ENCODE results near the gene SEMA6B. TPM values are rescaled to one million over a fixed set of nuclear protein-coding genes. Genes with fewer than 3 reads are reported as not detected.
A peak's percentile ranks its signal among the peaks of the same experiment; 100 is the strongest.

The SEMA6B gene
- total and polyA plus RNA-seq, 2 of the 4 experiments (the other 2 are of a cell fraction): 0.18 to 0.72 TPM

GRCh38 chr19:4557971-4558941, 1.2 kb downstream of the SEMA6B start:
- peak overlapping the region; percentile 50; the same call in 1 of the 2 replicates for H2AK5ac ChIP-seq (ENCODE audit: low read depth, low read length)
- H4K20me1 ChIP-seq (ENCODE audit: insufficient read depth, low read length): no peaks in the 10 kb centered on the region
- no peak overlapping the region for H3K18ac ChIP-seq (ENCODE audit: low read depth, low read length)
- H3K9me1 ChIP-seq (ENCODE audit: insufficient read depth, low read length): no peaks in the 10 kb centered on the region
- no peak overlapping the region for H4K5ac ChIP-seq (ENCODE audit: low read depth, low read length)
- no peak overlapping the region for H2BK15ac ChIP-seq (ENCODE audit: low read depth, low read length)
- no peaks in the 10 kb centered on the region for H3K36me3 ChIP-seq (ENCODE audit: control insufficient read depth, insufficient read depth, low read length)
- no peak for DNase-seq
- no peak overlapping the region for H3K27ac ChIP-seq (ENCODE audit: insufficient read depth, low read length)
- no peak overlapping the region for H4K91ac ChIP-seq (ENCODE audit: insufficient read depth, low read depth, low read length)
- H2BK20ac ChIP-seq (ENCODE audit: low read depth, low read length): no peak overlapping the region
- TF ChIP-seq SMC3 (IDR thresholded peaks at IDR 0.05; ENCODE audit: low read depth, low read length) (peak; percentile 75), RFX5 (IDR thresholded peaks at IDR 0.05; ENCODE audit: low read depth, low read length) (no peak), CTCF (conservative IDR thresholded peaks at IDR 0.05; ENCODE audit: low read depth, low read length) (peak; percentile 83), RAD21 (IDR thresholded peaks at IDR 0.05; ENCODE audit: low read length) (peak; percentile 70), USF2 (IDR thresholded peaks at IDR 0.05; ENCODE audit: low read depth, low read length) (no peak), RCOR1 (IDR thresholded peaks at IDR 0.05; ENCODE audit: insufficient replicate concordance, low read length) (no peak)
- no peak overlapping the region for H3K14ac ChIP-seq (replicated peaks; ENCODE audit: low read depth, low read length)
- H3K4me2 ChIP-seq (ENCODE audit: low read depth, low read length): no peak overlapping the region; the same call in 1 of the 2 replicates
- 29% methylated on average over 6 of the region's 44 CpGs; no CpG with 5 or more reads in 1 of the 2 experiments for WGBS, 2 experiments (ENCODE audit: extremely low coverage in 2 of 2, insufficient read length in 1 of 2)
- no peak overlapping the region for H3K23ac ChIP-seq (ENCODE audit: low read depth, low read length)
- no peaks in the 10 kb centered on the region for H3K4me1 ChIP-seq (ENCODE audit: control insufficient read depth, insufficient read depth, low read length)
- H3K56ac ChIP-seq (ENCODE audit: extremely low read depth, insufficient read depth, low read length): no peak overlapping the region
- POLR2A ChIA-PET (ENCODE audit: unreplicated experiment): no interaction called here
- in situ Hi-C loops (cut with MboI; ENCODE audit: low sequenced_read_pairs): no loop called here
- peak overlapping the region; percentile 87 for H2AFZ ChIP-seq (replicated peaks; ENCODE audit: low read length, poor library complexity)
- no TSS peak for BruUV-seq (replicated peaks)
- peak overlapping the region; percentile 85 for H2AK9ac ChIP-seq (replicated peaks; ENCODE audit: low read depth, low read length, poor library complexity)
- H3K9me3 ChIP-seq (ENCODE audit: control insufficient read depth, insufficient read depth, low read length): no peaks in the 10 kb centered on the region
- intact Hi-C loops (cut with micrococcal nuclease): loop anchor here (2.0 kb wide), 1 partner anchor 79 kb away; no protein-coding TSS in a partner anchor
- no peak overlapping the region for H3K4me3 ChIP-seq (ENCODE audit: insufficient read depth, low read depth, low read length)
- no peaks in the 10 kb centered on the region for H3K79me1 ChIP-seq (ENCODE audit: low read depth in 1 of 2, low read length in 2 of 2)
- ATAC-seq (ENCODE audit: low read depth): peak; percentile 87
- H3K27me3 ChIP-seq (ENCODE audit: control insufficient read depth, insufficient read depth, low read length): no peaks in the 10 kb centered on the region
- dilution Hi-C loops (cut with HindIII; ENCODE audit: low sequenced_read_pairs, unreplicated experiment): no loop called here
- no peak overlapping the region for H2BK5ac ChIP-seq (ENCODE audit: low read depth, low read length, poor library complexity, severe bottlenecking)
- CTCF ChIA-PET: interaction anchor here (0.6 to 1.0 kb wide), 7 partner anchors 10 to 1061 kb away, joined by 3 to 6 read pairs (median 3); no protein-coding TSS in a partner anchor
- no peak overlapping the region for H3K4ac ChIP-seq (ENCODE audit: low read depth, low read length)
- H2BK120ac ChIP-seq (ENCODE audit: low read depth, low read length): no peak overlapping the region
- H3K9ac ChIP-seq (ENCODE audit: low read depth, low read length): no peak overlapping the region
- H4K8ac ChIP-seq (ENCODE audit: low read depth in 2 of 2, low read length in 2 of 2): no peak overlapping the region
